IMR-90 (cell line): ENCODE data around the gene PPP2R1A. TPM values are rescaled to one million over a fixed set of nuclear protein-coding genes. Genes with fewer than 3 reads are reported as not detected.

Source experiments
- ATAC-seq: fragments of 200-7000 bp; cut with Tn5 transposase; 2 replicates; pipeline ENCODE4 v1.9.1; 2020; ENCODE audit warnings: low read depth, mild to moderate bottlenecking, moderate library complexity
- BruUV-seq: library from RNA; stranded (reverse); fragments of 400-500 nt; replicated peaks from 2 replicates; lab custom pipeline; 2021; lab: Mats Ljungman, UMichigan
- CTCF ChIA-PET: fragments of 300-600 bp; formaldehyde crosslinking; extraction: SDS; loops from one replicate; lab custom pipeline; 2021; ENCODE audit warnings: antibody characterized with exemption; lab: Yijun Ruan, JAX
- POLR2A ChIA-PET: fragments of 300-600 bp; sonication (Branson Sonifier 250); formaldehyde crosslinking; loops from one replicate; lab custom pipeline; 2022; ENCODE audit warnings: antibody characterized with exemption; ENCODE audit not compliant: unreplicated experiment; lab: Charles Lee
- DNase-seq: peaks from one replicate; pipeline ENCODE4 v3.0.0; 2013
- H2AFZ ChIP-seq: replicated peaks from 2 replicates; pipeline ENCODE3; 2013; ENCODE audit warnings: low read length, mild to moderate bottlenecking; ENCODE audit not compliant: poor library complexity
- H2AK5ac ChIP-seq: 2 replicates; pipeline ENCODE4 v1.6.1; 2013; ENCODE audit warnings: low read depth, low read length, inconsistent platforms
- H2AK9ac ChIP-seq: replicated peaks from 2 replicates; pipeline ENCODE3; 2013; ENCODE audit warnings: mild to moderate bottlenecking, low read depth, low read length, moderate library complexity; ENCODE audit not compliant: poor library complexity
- H2BK120ac ChIP-seq: 2 replicates; pipeline ENCODE4 v1.6.1; 2013; ENCODE audit warnings: low read depth, low read length, inconsistent platforms
- H2BK15ac ChIP-seq: 3 replicates; pipeline ENCODE4 v1.6.1; 2013; ENCODE audit warnings: low read depth, low read length, inconsistent platforms
- H2BK20ac ChIP-seq: 2 replicates; pipeline ENCODE4 v1.6.1; 2013; ENCODE audit warnings: low read depth, mild to moderate bottlenecking, inconsistent platforms, low read length, moderate library complexity
- H2BK5ac ChIP-seq: 2 replicates; pipeline ENCODE4 v1.6.1; 2013; ENCODE audit warnings: mild to moderate bottlenecking, low read depth, low read length, inconsistent platforms; ENCODE audit not compliant: poor library complexity, severe bottlenecking
- H3K14ac ChIP-seq: replicated peaks from 2 replicates; pipeline ENCODE4 v1.6.1; 2013; ENCODE audit warnings: low read depth, low read length, inconsistent platforms
- H3K18ac ChIP-seq: 2 replicates; pipeline ENCODE4 v1.6.1; 2013; ENCODE audit warnings: low read depth, low read length, control low read depth
- H3K23ac ChIP-seq: 2 replicates; pipeline ENCODE4 v1.6.1; 2013; ENCODE audit warnings: low read depth, low read length, inconsistent platforms
- H3K27ac ChIP-seq: 2 replicates; pipeline ENCODE4 v1.5.1; 2013; ENCODE audit warnings: mild to moderate bottlenecking, control low read depth, low read length; ENCODE audit not compliant: insufficient read depth
- H3K27me3 ChIP-seq: 2 replicates; pipeline ENCODE4 v1.6.1; 2013; ENCODE audit warnings: low read length; ENCODE audit not compliant: control insufficient read depth, insufficient read depth
- H3K36me3 ChIP-seq: 2 replicates; pipeline ENCODE4 v1.6.1; 2013; ENCODE audit warnings: low read length, mixed read lengths; ENCODE audit not compliant: control insufficient read depth, insufficient read depth
- H3K4ac ChIP-seq: 2 replicates; pipeline ENCODE4 v1.6.1; 2013; ENCODE audit warnings: low read depth, low read length, inconsistent platforms
- H3K4me1 ChIP-seq: 2 replicates; pipeline ENCODE4 v1.6.1; 2013; ENCODE audit warnings: low read length, mixed read lengths; ENCODE audit not compliant: control insufficient read depth, insufficient read depth
- H3K4me2 ChIP-seq: 2 replicates; pipeline ENCODE4 v1.6.1; 2013; ENCODE audit warnings: low read depth, mild to moderate bottlenecking, control low read depth, low read length, moderate library complexity
- H3K4me3 ChIP-seq: 2 replicates; pipeline ENCODE4 v1.5.1; 2013; ENCODE audit warnings: low read depth, mild to moderate bottlenecking, control low read depth, low read length, moderate library complexity; ENCODE audit not compliant: insufficient read depth
- H3K56ac ChIP-seq: 2 replicates; pipeline ENCODE4 v1.6.1; 2013; ENCODE audit warnings: low read length, inconsistent platforms; ENCODE audit not compliant: insufficient read depth; ENCODE audit errors: extremely low read depth
- H3K79me1 ChIP-seq, 2 experiments: 2 replicates each; pipeline ENCODE4 v1.6.1; 2013; ENCODE audit warnings: low read length in 2 of 2, inconsistent platforms in 1 of 2, low read depth in 1 of 2
- H3K9ac ChIP-seq: 2 replicates; pipeline ENCODE4 v1.6.1; 2013; ENCODE audit warnings: low read depth, low read length, control low read depth
- H3K9me1 ChIP-seq: 2 replicates; pipeline ENCODE4 v1.6.1; 2013; ENCODE audit warnings: low read length, inconsistent platforms; ENCODE audit not compliant: insufficient read depth
- H3K9me3 ChIP-seq: 2 replicates; pipeline ENCODE4 v1.6.1; 2013; ENCODE audit warnings: low read length; ENCODE audit not compliant: control insufficient read depth, insufficient read depth
- H4K20me1 ChIP-seq: 2 replicates; pipeline ENCODE4 v1.6.1; 2013; ENCODE audit warnings: low read length, inconsistent platforms; ENCODE audit not compliant: insufficient read depth
- H4K5ac ChIP-seq: 2 replicates; pipeline ENCODE4 v1.6.1; 2013; ENCODE audit warnings: mild to moderate bottlenecking, low read depth, low read length, control low read depth
- H4K8ac ChIP-seq, 2 experiments: 2 replicates each; pipeline ENCODE4 v1.6.1; 2013; ENCODE audit warnings: low read depth in 2 of 2, low read length in 2 of 2, control low read depth in 1 of 2, inconsistent platforms in 1 of 2
- H4K91ac ChIP-seq: 2 replicates; pipeline ENCODE4 v1.6.1; 2013; ENCODE audit warnings: low read depth, low read length, inconsistent platforms; ENCODE audit not compliant: insufficient read depth
- BHLHE40 ChIP-seq: fragments of 150-350 bp; IDR thresholded peaks from 2 replicates; pipeline ENCODE4 v1.6.1; 2016; ENCODE audit warnings: mild to moderate bottlenecking, low read depth, low read length
- CEBPB ChIP-seq: IDR thresholded peaks from 2 replicates; pipeline ENCODE4 v1.6.1; 2012; ENCODE audit warnings: low read depth, low read length, improper control_type of control experiment
- CHD1 ChIP-seq: IDR thresholded peaks from 2 replicates; pipeline ENCODE4 v1.6.1; 2012; ENCODE audit warnings: low read depth, low read length, improper control_type of control experiment
- CTCF ChIP-seq: conservative IDR thresholded peaks from 2 replicates; pipeline ENCODE4 v1.5.1; 2012; ENCODE audit warnings: mild to moderate bottlenecking, low read depth, low read length, improper control_type of control experiment
- ELK1 ChIP-seq: fragments of 150-350 bp; IDR thresholded peaks from 2 replicates; pipeline ENCODE4 v1.6.1; 2016; ENCODE audit warnings: low read depth, mild to moderate bottlenecking, low read length, moderate library complexity, borderline replicate concordance
- FOS ChIP-seq: fragments of 150-350 bp; IDR thresholded peaks from 2 replicates; pipeline ENCODE4 v1.6.1; 2016; ENCODE audit warnings: low read depth, low read length
- MAFK ChIP-seq: IDR thresholded peaks from 2 replicates; pipeline ENCODE4 v1.6.1; 2012; ENCODE audit warnings: low read depth, low read length, improper control_type of control experiment
- MAZ ChIP-seq: IDR thresholded peaks from 2 replicates; pipeline ENCODE4 v1.6.1; 2012; ENCODE audit warnings: low read depth, mild to moderate bottlenecking, low read length, improper control_type of control experiment, moderate library complexity, borderline replicate concordance
- MXI1 ChIP-seq: IDR thresholded peaks from 2 replicates; pipeline ENCODE4 v1.6.1; 2012; ENCODE audit warnings: low read depth, mild to moderate bottlenecking, low read length, moderate library complexity, borderline replicate concordance
- NFE2L2 ChIP-seq: fragments of 150-350 bp; IDR thresholded peaks from 2 replicates; pipeline ENCODE4 v1.6.1; 2016; ENCODE audit warnings: low read depth, mild to moderate bottlenecking, low read length
- POLR2A ChIP-seq: IDR thresholded peaks from 2 replicates; pipeline ENCODE4 v1.6.1; 2012; ENCODE audit warnings: mild to moderate bottlenecking, low read depth, low read length
- RAD21 ChIP-seq: IDR thresholded peaks from 2 replicates; pipeline ENCODE4 v1.6.1; 2012; ENCODE audit warnings: low read length, improper control_type of control experiment
- RCOR1 ChIP-seq: IDR thresholded peaks from 2 replicates; pipeline ENCODE4 v1.6.1; 2012; ENCODE audit warnings: mild to moderate bottlenecking, low read length, improper control_type of control experiment; ENCODE audit not compliant: insufficient replicate concordance
- RFX5 ChIP-seq: IDR thresholded peaks from 2 replicates; pipeline ENCODE4 v1.8.0; 2012; ENCODE audit warnings: low read depth, mild to moderate bottlenecking, low read length, moderate library complexity
- SMC3 ChIP-seq: fragments of 150-350 bp; IDR thresholded peaks from 2 replicates; pipeline ENCODE4 v1.6.1; 2016; ENCODE audit warnings: low read depth, mild to moderate bottlenecking, antibody characterized with exemption, low read length, moderate library complexity
- USF2 ChIP-seq: fragments of 150-350 bp; IDR thresholded peaks from 2 replicates; pipeline ENCODE4 v1.6.1; 2017; ENCODE audit warnings: mild to moderate bottlenecking, antibody characterized with exemption, low read length, low read depth
- WGBS, 2 experiments: methylation state at CpG; one replicate each; pipeline versions ENCODE4 v1.1.5 to v1.1.7; 2013; ENCODE audit warnings: missing lambda C conversion rate in 2 of 2; ENCODE audit not compliant: insufficient read length in 1 of 2; ENCODE audit errors: extremely low coverage in 2 of 2; 5-methylcytosine and 5-hydroxymethylcytosine counted together
- dilution Hi-C: fragments of 300-500 bp; cut with HindIII; formaldehyde crosslinking; loops from one replicate; pipeline ENCODE4 v1.14.3; 2018; ENCODE audit warnings: low sequenced_read_pairs; ENCODE audit not compliant: unreplicated experiment
- in situ Hi-C: fragments of 300-500 bp; cut with MboI; formaldehyde crosslinking; loops from 3 replicates; pipeline ENCODE4 v1.14.3; 2019; ENCODE audit warnings: low sequenced_read_pairs, inconsistent platforms, mixed read lengths
- intact Hi-C: fragments of 100-400 bp; cut with micrococcal nuclease; formaldehyde crosslinking; loops from 2 replicates; pipeline ENCODE4 v1.10.0; 2022
- polyA plus RNA-seq, 3 experiments: library from polyadenylated mRNA; depleted of rRNA; stranded (reverse); fragments of >200 nt; gene quantifications; 2 replicates each; pipeline ENCODE4 v1.2.3, GENCODE V29; 2012; ENCODE audit warnings: low replicate concordance in 1 of 3
- total RNA-seq: library from RNA; depleted of rRNA; stranded (reverse); fragments of >200 nt; gene quantifications from 2 replicates; pipeline ENCODE4 v1.2.3, GENCODE V29; 2012

Gene PPP2R1A
- total and polyA plus RNA-seq, 2 of the 4 experiments (the other 2 are of a cell fraction): 173 to 250 TPM

GRCh38 chr19:52200044-52200443 is 10.2 kb downstream of the PPP2R1A start:
- Histone ChIP-seq H3K56ac (0 out of 2 replicates have a peak overlapping the region, but pooled peaks have one; percentile 34), H3K27ac (peak overlapping the region; percentile 74), H4K5ac (no peak overlapping the region), H3K27me3 (no peaks in the 10 kb centered on the region), H3K9me3 (no peaks in the 10 kb centered on the region), H3K4ac (peak overlapping the region; percentile 85), H2AFZ (no peak overlapping the region), H3K79me1 (peaks cover 60 to 94% of the 10 kb centered on the region in 2 experiments), H3K4me2 (peak overlapping the region; percentile 16; the same call in 1 of the 2 replicates), H4K8ac (peak overlapping the region in 1 of 2 experiments; percentile 77; a peak in 1 of 4 replicates), H3K4me3 (no peak overlapping the region), H3K36me3 (peaks cover 71% of the 10 kb centered on the region), H2AK9ac (peak overlapping the region; percentile 38), H3K14ac (peak overlapping the region; percentile 83), H3K9ac (no peak overlapping the region), H2BK5ac (peak overlapping the region; percentile 75), H3K23ac (peak overlapping the region; percentile 84; the same call in 1 of the 2 replicates), H4K91ac (peak overlapping the region; percentile 34; the same call in 1 of the 2 replicates), H3K9me1 (peaks cover 24% of the 10 kb centered on the region), H3K4me1 (peaks cover 20% of the 10 kb centered on the region), H2AK5ac (peak overlapping the region; percentile 74; the same call in 1 of the 2 replicates), H2BK15ac (no peak overlapping the region), H4K20me1 (peaks cover 79% of the 10 kb centered on the region), H2BK20ac (peak overlapping the region; percentile 54; the same call in 1 of the 2 replicates), H3K18ac (no peak overlapping the region), H2BK120ac (peak overlapping the region; percentile 56)
- intact Hi-C loops: no loop called here
- in situ Hi-C loops: no loop called here
- ATAC-seq (peak; percentile 72), DNase-seq (peak; percentile 78)
- no TSS peak for BruUV-seq
- no peak for TF ChIP-seq RCOR1
- TF ChIP-seq MAZ: no peak
- no peak for TF ChIP-seq ELK1
- no peak for TF ChIP-seq NFE2L2
- no peak for TF ChIP-seq RAD21
- TF ChIP-seq BHLHE40: no peak
- TF ChIP-seq MXI1: peak; percentile 57; the same call in 1 of the 2 replicates
- peak; percentile 30; the same call in 1 of the 2 replicates for TF ChIP-seq POLR2A
- no peak for TF ChIP-seq USF2
- TF ChIP-seq MAFK: no peak
- no peak for TF ChIP-seq CTCF
- no peak for TF ChIP-seq RFX5
- TF ChIP-seq SMC3: no peak
- TF ChIP-seq FOS: peak; percentile 56
- no peak for TF ChIP-seq CHD1
- TF ChIP-seq CEBPB: peak; percentile 71
- POLR2A ChIA-PET: no interaction called here
- 80% methylated on average over 1 of the region's 7 CpGs; no CpG with 5 or more reads in 1 of the 2 experiments for WGBS, 2 experiments
- dilution Hi-C loops: no loop called here
- CTCF ChIA-PET: interaction anchor here (0.7 kb wide), 1 partner anchor 8 kb away, joined by 3 read pairs; no protein-coding TSS in a partner anchor
